Fibroblast of mammary gland (primary cell): ENCODE data around the gene HNRNPK.

Source experiments
- DNase-seq: peaks from one replicate; pipeline ENCODE4 v3.0.0-alpha.2; 2010; ENCODE audit warnings: low read depth
- H3K4me3 ChIP-seq: 2 replicates; pipeline ENCODE4 v1.5.1; 2011; ENCODE audit warnings: low read depth, mild to moderate bottlenecking, low read length, moderate library complexity; ENCODE audit not compliant: control insufficient read depth
- CTCF ChIP-seq: conservative IDR thresholded peaks from 2 replicates; pipeline ENCODE4 v1.5.1; 2011; ENCODE audit warnings: low read depth, low read length, inconsistent platforms; ENCODE audit not compliant: control insufficient read depth, insufficient read depth

The HNRNPK gene

GRCh38 chr9:83991355-83991754 is 11.3 kb upstream of the HNRNPK start:
- no peak for TF ChIP-seq CTCF

GRCh38 chr9:83988411-83988810 is 8.4 kb upstream of the HNRNPK start:
- DNase-seq, result no peak
- TF ChIP-seq CTCF, result no peak
- no peak overlapping the region for H3K4me3 ChIP-seq

More at GRCh38 chr9:83991355-83991754, 11.3 kb upstream of the HNRNPK start:
- DNase-seq, result no peak
- no peak overlapping the region for H3K4me3 ChIP-seq

GRCh38 chr9:83987402-83987791 is 7.4 kb upstream of the HNRNPK start:
- TF ChIP-seq CTCF, result no peak
- H3K4me3 ChIP-seq, result no peak overlapping the region
- no peak for DNase-seq

GRCh38 chr9:83986765-83987401 is 6.9 kb upstream of the HNRNPK start:
- H3K4me3 ChIP-seq, result no peak overlapping the region
- DNase-seq, result peak; percentile 63
- no peak for TF ChIP-seq CTCF

GRCh38 chr9:83986195-83986594 is 6.2 kb upstream of the HNRNPK start:
- no peak overlapping the region for H3K4me3 ChIP-seq
- no peak for DNase-seq
- TF ChIP-seq CTCF, result no peak

GRCh38 chr9:83981126-83981871 is 1.3 kb upstream of the HNRNPK start:
- peak overlapping the region; percentile 99 for H3K4me3 ChIP-seq
- no peak for TF ChIP-seq CTCF
- peak; percentile 58 for DNase-seq
